Stimulated activated CD4-positive, alpha-beta T cell treated with anti-CD3 and anti-CD28 coated beads, Interleukin-15, amount 100 ng/mL, for 48 hours (primary cell): ENCODE measurements around the gene SPATS2.

Experiments
- DNase-seq, 2 donors: peaks; one replicate each; pipeline ENCODE4 v3.0.0-alpha.2; 2020; ENCODE audit warnings: low read depth in 2 of 2

The SPATS2 gene

GRCh38 chr12:49540229-49541139 is 173.2 kb downstream of the SPATS2 start:
- DNase-seq, result no peak

GRCh38 chr12:49541140-49541861 is 174.0 kb downstream of the SPATS2 start:
- no peak for DNase-seq

GRCh38 chr12:49541911-49542505 is 174.7 kb downstream of the SPATS2 start:
- DNase-seq, result no peak

GRCh38 chr12:49542592-49543160 is 175.4 kb downstream of the SPATS2 start:
- no peak for DNase-seq

GRCh38 chr12:49543221-49543913 is 176.1 kb downstream of the SPATS2 start:
- DNase-seq, result no peak

- DNase-seq, result no peak
Measured at GRCh38 chr12:49543914-49544815, 176.9 kb downstream of the SPATS2 start.

GRCh38 chr12:49545815-49546214 is 178.6 kb downstream of the SPATS2 start:
- DNase-seq, result no peak

GRCh38 chr12:49546481-49546880 is 179.2 kb downstream of the SPATS2 start:
- no peak for DNase-seq

GRCh38 chr12:49547090-49547690 is 179.9 kb downstream of the SPATS2 start:
- DNase-seq, result no peak

- no peak for DNase-seq
Measured at GRCh38 chr12:49548481-49548821, 181.2 kb downstream of the SPATS2 start.

- no peak for DNase-seq
Measured at GRCh38 chr12:49548822-49549648, 181.8 kb downstream of the SPATS2 start.

- DNase-seq, result no peak
Measured at GRCh38 chr12:49549735-49550692, 182.8 kb downstream of the SPATS2 start.

- DNase-seq, result no peak
Measured at GRCh38 chr12:49550693-49551252, 183.5 kb downstream of the SPATS2 start.

- DNase-seq, result no peak
Measured at GRCh38 chr12:49552014-49552413, 184.8 kb downstream of the SPATS2 start.

- DNase-seq, result no peak
Measured at GRCh38 chr12:49552425-49552824, 185.2 kb downstream of the SPATS2 start.

GRCh38 chr12:49552899-49553298 is 185.6 kb downstream of the SPATS2 start:
- no peak for DNase-seq

GRCh38 chr12:49553512-49554088 is 186.3 kb downstream of the SPATS2 start:
- no peak for DNase-seq
